OCI-LY7 (cell line): ENCODE measurements around the gene SLC4A5.

Source experiments
- CTCF ChIP-seq: fragments of 200-600 bp; sonication (generic); conservative IDR thresholded peaks from 2 replicates; pipeline ENCODE4 v1.5.1; 2014; ENCODE audit warnings: mild to moderate bottlenecking, antibody characterized with exemption, low read length, moderate library complexity, mixed read lengths
- EZH2phosphoT487 ChIP-seq: fragments of 200-600 bp; sonication (generic); IDR thresholded peaks from 2 replicates; pipeline ENCODE4 v1.6.1; 2018; ENCODE audit warnings: low read depth, borderline replicate concordance, mild to moderate bottlenecking, mixed run types, antibody characterized with exemption, low read length, moderate library complexity, mixed read lengths

- TF ChIP-seq CTCF (no peak), EZH2phosphoT487 (no peak)
These were observed 48.0 kb upstream of the SLC4A5 start for GRCh38 chr2:74391209-74391579.
